Measurements from ENCODE around the gene SMIM10. TPM values are rescaled to one million over a fixed set of nuclear protein-coding genes. Genes with fewer than 3 reads are reported as not detected.

SMIM10 gene
- total RNA-seq, 2 experiments from 2014 or later = not detected

DNA sequence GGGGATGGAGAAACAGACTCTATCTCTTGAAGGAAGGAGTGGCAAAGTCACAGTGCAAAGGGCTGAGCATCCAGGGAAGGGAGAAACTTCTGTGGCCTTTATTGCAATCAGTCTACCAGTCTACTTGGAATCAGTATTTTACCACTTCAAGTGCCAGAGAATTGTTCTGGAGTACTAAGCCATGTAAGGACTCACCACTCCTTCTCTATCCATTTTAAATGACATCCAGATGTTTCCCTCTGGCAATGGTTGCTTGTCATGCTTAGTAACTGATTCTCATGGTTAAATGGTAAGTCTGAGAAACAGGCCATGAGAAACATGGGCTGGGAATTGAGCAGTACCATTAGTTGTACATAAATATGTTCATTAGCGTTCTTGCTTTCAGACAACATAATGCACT is 21.1 kb upstream of the SMIM10 start:
- intact Hi-C loops (cut with DNase I, micrococcal nuclease) = loop anchor here in 1 of 2 experiments (5.0 to 10.0 kb wide), 2 partner anchors 33 to 505 kb away; no protein-coding TSS in a partner anchor
- no peaks in the 10 kb centered on the region for H3K4me1 Mint-ChIP-seq (ENCODE audit: low read depth)
- H3K27me3 Mint-ChIP-seq = peaks cover 4% of the 10 kb centered on the region
- H3K36me3 Mint-ChIP-seq (ENCODE audit: low read depth) = no peaks in the 10 kb centered on the region
- no peak overlapping the region for H3K27ac ChIP-seq (ENCODE audit: low read depth in 1 of 2, low read length in 2 of 2)
- ATAC-seq (ENCODE audit: poor library complexity) (no peak), DNase-seq (no peak)
- TF ChIP-seq, protein P1, sequence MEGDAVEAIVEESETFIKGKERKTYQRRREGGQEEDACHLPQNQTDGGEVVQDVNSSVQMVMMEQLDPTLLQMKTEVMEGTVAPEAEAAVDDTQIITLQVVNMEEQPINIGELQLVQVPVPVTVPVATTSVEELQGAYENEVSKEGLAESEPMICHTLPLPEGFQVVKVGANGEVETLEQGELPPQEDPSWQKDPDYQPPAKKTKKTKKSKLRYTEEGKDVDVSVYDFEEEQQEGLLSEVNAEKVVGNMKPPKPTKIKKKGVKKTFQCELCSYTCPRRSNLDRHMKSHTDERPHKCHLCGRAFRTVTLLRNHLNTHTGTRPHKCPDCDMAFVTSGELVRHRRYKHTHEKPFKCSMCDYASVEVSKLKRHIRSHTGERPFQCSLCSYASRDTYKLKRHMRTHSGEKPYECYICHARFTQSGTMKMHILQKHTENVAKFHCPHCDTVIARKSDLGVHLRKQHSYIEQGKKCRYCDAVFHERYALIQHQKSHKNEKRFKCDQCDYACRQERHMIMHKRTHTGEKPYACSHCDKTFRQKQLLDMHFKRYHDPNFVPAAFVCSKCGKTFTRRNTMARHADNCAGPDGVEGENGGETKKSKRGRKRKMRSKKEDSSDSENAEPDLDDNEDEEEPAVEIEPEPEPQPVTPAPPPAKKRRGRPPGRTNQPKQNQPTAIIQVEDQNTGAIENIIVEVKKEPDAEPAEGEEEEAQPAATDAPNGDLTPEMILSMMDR (IDR thresholded peaks at IDR 0.05) = no peak
- H3K4me3 ChIP-seq (ENCODE audit: low read length) = no peak overlapping the region
- no peaks in the 10 kb centered on the region for H3K36me3 ChIP-seq (ENCODE audit: insufficient read depth, low read length)
- ChIA-PET POLR2A (no interaction called here), CTCF (no interaction called here)
- peaks cover 2% of the 10 kb centered on the region for H3K4me1 ChIP-seq (ENCODE audit: insufficient read depth, low read length)
- H3K9me3 Mint-ChIP-seq = no peaks in the 10 kb centered on the region
- no peak overlapping the region for H3K27ac Mint-ChIP-seq
- no peaks in the 10 kb centered on the region for H3K27me3 ChIP-seq (ENCODE audit: control insufficient read depth in 1 of 2, insufficient read depth in 2 of 2, low read length in 2 of 2)
- H3K4me3 Mint-ChIP-seq = no peak overlapping the region
- H3K9me3 ChIP-seq (ENCODE audit: control insufficient read depth in 1 of 2, insufficient read depth in 1 of 2, low read length in 2 of 2) = no peaks in the 10 kb centered on the region

DNA sequence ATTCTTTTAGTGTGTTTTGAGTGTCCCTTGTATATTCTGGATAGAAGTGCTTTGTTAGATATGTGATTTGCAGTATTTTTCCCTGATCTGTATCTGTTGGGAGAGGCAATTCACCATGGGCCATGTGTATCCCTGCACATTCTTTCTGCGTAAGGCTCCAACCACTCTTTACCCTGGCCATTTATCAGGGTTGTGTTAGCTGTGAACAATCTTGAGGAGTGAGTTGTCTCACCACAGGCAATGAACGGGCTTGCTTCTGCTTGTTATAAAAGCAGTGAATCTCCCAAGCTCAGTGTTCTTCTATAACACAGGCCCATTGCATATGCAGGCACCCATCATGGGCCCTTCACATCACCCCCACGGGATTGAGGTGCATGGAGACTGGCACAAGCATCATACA is 18.9 kb upstream of the SMIM10 start:
- CTCF ChIA-PET = no interaction called here
- H3K4me3 Mint-ChIP-seq = no peak overlapping the region

DNA sequence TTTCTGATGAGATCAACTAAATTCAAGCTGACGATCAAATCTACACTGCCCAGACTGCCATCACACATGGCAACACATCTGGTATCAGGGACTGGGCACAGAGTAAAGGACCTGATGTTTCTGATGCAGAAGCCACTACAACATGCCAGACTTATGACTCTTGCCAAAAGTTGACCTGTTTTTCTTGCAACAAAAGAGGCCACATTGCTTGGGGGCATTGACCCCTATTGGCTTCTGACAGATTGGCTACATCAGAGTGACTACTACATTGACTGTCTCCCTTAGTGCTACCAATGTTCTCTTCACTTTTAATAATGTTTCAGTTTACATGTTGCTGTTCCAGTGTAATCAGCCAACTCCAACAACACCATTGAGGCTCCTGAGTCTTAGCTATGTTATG is 15.3 kb upstream of the SMIM10 start:
- Histone ChIP-seq H3K27ac (ENCODE audit: low read depth in 1 of 2, low read length in 2 of 2) (no peak overlapping the region), H3K4me3 (ENCODE audit: low read length) (no peak overlapping the region), H3K36me3 (ENCODE audit: insufficient read depth, low read length) (no peaks in the 10 kb centered on the region), H3K9me3 (ENCODE audit: control insufficient read depth in 1 of 2, insufficient read depth in 1 of 2, low read length in 2 of 2) (no peaks in the 10 kb centered on the region), H3K27me3 (ENCODE audit: control insufficient read depth in 1 of 2, insufficient read depth in 2 of 2, low read length in 2 of 2) (no peaks in the 10 kb centered on the region), H3K4me1 (ENCODE audit: insufficient read depth, low read length) (no peaks in the 10 kb centered on the region)
- Mint-ChIP-seq H3K27me3 (peaks cover 5% of the 10 kb centered on the region), H3K36me3 (ENCODE audit: low read depth) (no peaks in the 10 kb centered on the region), H3K4me3 (no peak overlapping the region), H3K9me3 (no peaks in the 10 kb centered on the region), H3K4me1 (ENCODE audit: low read depth) (no peaks in the 10 kb centered on the region), H3K27ac (no peak overlapping the region)
- intact Hi-C loops (cut with DNase I, micrococcal nuclease) = no loop called here
- POLR2A ChIA-PET = no interaction called here
- CTCF ChIA-PET = no interaction called here
- DNase-seq (no peak), ATAC-seq (ENCODE audit: poor library complexity) (no peak)
- TF ChIP-seq, protein P1 (IDR thresholded peaks at IDR 0.05) = no peak

More for the DNA sequence above, 18.9 kb upstream of the SMIM10 start:
- no peaks in the 10 kb centered on the region for H3K36me3 ChIP-seq (ENCODE audit: insufficient read depth, low read length)
- no peak overlapping the region for H3K27ac ChIP-seq (ENCODE audit: low read depth in 1 of 2, low read length in 2 of 2)
- no peaks in the 10 kb centered on the region for H3K4me1 ChIP-seq (ENCODE audit: insufficient read depth, low read length)
- no peak overlapping the region for H3K27ac Mint-ChIP-seq
- H3K36me3 Mint-ChIP-seq (ENCODE audit: low read depth) = no peaks in the 10 kb centered on the region
- intact Hi-C loops (cut with DNase I, micrococcal nuclease) = no loop called here
- ATAC-seq (ENCODE audit: poor library complexity) (no peak), DNase-seq (no peak)
- H3K9me3 Mint-ChIP-seq = no peaks in the 10 kb centered on the region
- H3K4me3 ChIP-seq (ENCODE audit: low read length) = no peak overlapping the region
- TF ChIP-seq, protein P1 (IDR thresholded peaks at IDR 0.05) = no peak
- POLR2A ChIA-PET = no interaction called here
- H3K27me3 ChIP-seq (ENCODE audit: control insufficient read depth in 1 of 2, insufficient read depth in 2 of 2, low read length in 2 of 2) = no peaks in the 10 kb centered on the region
- H3K4me1 Mint-ChIP-seq (ENCODE audit: low read depth) = no peaks in the 10 kb centered on the region
- peaks cover 2% of the 10 kb centered on the region for H3K27me3 Mint-ChIP-seq
- H3K9me3 ChIP-seq (ENCODE audit: control insufficient read depth in 1 of 2, insufficient read depth in 1 of 2, low read length in 2 of 2) = no peaks in the 10 kb centered on the region
